ENCODE data around the gene CIAO2B.
"Not testable (repeated sequence)": the region's sequence is repeated elsewhere in the genome, so short reads cannot be mapped to it uniquely, and the experiment has no call there.

Gene CIAO2B

DNA sequence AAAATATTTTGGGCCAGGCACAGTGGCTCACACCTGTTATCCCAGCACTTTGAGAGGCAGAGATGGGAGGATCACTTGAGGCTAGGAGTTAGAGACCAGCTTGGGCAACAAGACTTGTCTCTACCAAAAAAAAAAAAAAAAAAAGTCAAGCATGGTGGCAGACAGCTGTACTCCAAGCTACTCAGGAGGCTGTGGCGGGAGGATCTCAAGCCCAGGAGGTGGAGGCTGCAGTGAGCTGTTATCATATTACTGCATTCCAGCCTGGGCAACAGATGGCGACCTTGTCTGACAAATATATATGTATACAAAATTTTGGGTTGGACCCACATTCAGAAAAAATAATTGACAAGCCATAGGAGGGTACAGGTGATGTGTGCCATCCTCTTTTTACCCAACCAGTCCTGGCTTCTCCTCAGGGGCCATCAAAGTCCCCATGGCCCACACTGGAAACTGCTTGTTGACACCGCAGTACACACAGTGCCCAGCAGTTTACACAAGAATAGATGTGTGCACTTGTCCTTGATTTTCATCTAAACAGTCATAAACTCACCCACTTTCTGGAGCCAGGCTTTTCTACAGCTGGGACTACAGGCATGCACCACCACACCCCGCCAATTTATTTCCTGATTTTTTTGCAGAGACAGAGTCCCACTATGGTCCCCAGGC, 2.8 kb upstream of the CIAO2B start:
- DNase-seq (ENCODE audit: low read depth) = no peak

- DNase-seq (ENCODE audit: low read depth) = no peak
Measured at GRCh38 chr16:66936462-66936861, 2.3 kb upstream of the CIAO2B start.

- DNase-seq (ENCODE audit: low read depth) = no peak
Measured at GRCh38 chr16:66935314-66936011, 1.3 kb upstream of the CIAO2B start, which contains the start of gene CES2. Gene CES2 (plus strand): TSS chr16:66935516. CDS start chr16:66935636, 120 bp downstream.

DNA sequence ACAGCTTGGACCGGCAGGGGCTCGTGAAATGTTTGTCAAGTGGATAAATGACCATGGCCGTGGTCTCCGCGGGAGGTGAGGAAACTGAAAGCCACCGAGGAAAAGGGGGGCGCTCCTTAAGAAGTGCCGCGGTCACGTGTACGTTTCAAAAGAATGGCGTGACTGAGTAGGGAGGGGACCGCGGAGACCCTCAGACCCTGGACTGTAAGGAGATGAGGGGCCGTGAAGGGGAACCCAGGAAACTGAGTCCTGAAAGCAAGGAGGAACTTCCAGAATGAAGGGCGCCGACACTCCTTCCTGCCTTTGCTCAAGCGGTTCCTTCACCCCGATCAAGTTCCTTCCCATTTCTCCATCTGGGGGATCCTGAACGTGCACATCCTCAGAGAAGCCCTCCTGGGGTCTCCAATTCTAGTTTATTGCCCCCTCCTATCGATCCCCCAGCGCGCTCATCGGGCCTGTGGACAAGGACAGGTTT, 674 bp upstream of the CIAO2B start:
- DNase-seq (ENCODE audit: low read depth) = not testable (repeated sequence)

GRCh38 chr16:66933776-66934137, 445 bp downstream of the CIAO2B start:
- DNase-seq (ENCODE audit: low read depth) = no peak

GRCh38 chr16:66932076-66932475, 2.1 kb downstream of the CIAO2B start:
- DNase-seq (ENCODE audit: low read depth) = no peak

DNA sequence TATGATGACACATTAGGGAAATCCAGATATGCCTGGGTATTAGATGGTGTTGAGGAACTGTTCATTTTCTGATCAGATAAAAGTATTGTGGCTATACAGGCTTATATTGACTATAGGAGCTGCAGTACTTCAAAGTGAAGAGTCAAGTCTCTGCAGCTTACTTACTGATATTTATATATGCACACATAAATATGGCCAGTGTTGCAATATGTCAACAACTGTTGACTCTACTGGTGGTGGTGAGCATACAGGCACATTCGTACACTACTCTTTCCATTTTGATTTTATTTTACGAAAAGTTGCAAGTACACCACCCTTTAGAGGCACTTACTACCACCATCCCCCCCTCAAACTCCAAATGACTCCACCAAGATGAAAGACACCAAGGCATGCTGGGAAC, 2.5 kb downstream of the CIAO2B start:
- DNase-seq (ENCODE audit: low read depth) = no peak

GRCh38 chr16:66930189-66930588, 4.0 kb downstream of the CIAO2B start:
- DNase-seq (ENCODE audit: low read depth) = no peak

GRCh38 chr16:66928702-66929388, 5.4 kb downstream of the CIAO2B start:
- DNase-seq (ENCODE audit: low read depth) = no peak

DNA sequence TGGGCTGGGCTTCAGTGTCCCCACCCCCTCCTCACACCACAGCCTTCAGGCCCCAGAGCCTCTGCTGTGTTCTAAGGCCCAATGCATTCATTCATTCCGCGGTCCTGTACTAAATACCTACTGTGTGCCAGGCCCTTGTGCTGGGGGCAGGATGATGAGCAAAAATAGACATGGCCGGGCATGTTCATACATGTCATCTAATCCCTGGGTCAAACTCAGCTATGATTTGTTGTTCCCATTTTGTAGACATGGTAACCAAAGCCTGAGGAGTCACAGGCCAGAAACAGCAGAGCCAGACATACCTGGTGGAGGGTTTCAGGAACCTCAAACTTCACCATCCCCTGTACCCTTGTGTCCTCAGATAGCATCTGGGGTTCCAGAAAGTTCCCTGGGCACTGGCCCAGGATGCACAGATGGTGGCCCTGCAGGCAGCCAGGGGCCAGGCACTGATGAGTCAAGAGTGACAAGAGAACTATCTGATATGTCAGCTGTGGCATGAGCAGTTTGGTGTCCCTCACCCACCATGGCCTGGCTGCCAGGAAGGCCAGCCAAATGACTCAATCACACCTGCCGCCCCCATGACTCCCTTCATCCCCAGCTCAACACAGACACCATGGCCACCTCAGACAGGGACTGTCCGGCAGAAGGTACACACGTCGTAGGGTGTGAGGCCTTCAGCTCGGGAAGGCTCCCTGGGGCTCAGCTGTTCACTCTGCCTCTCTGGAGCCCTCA, 6.1 kb downstream of the CIAO2B start:
- no peak for DNase-seq (ENCODE audit: low read depth)

GRCh38 chr16:66926961-66927436, 7.2 kb downstream of the CIAO2B start:
- peak; percentile 35 for DNase-seq (ENCODE audit: low read depth)

DNA sequence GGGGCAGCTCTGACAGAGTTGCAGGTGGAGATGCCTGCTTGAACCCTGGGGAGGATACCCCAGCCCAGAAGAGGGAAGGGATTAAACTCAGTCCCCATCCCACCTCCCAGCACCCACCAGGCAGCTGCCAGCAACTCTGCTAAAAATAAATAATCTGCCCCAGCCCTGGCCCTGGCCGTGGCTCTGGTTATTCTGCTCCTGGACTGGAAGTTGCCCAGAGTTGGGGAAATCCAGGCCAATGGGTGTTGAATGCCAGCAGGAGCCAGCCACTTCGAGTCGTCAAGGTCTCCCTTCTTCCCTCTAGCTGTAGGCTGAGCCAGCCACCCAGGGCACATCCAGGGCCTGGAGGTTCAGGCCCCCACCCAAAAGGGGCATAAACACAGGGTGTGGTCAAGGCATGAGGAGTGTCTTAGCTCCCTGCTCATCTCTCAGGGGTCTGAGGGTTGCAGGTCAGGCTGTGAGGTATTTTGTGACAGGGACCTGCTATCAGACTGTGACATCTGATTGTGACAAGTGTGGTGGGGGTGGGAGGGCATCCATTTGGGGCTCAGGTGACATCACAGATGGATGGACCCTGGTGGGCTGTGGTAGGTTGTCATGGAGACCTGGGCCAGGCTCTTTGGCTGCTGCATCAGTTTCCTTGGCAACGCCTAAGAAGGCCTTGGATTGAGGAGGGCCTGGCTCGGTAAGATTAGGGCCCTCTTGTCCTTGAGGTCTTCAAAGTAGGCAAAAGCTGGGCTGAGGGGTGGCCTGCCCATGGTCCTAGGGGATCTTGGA, 7.8 kb downstream of the CIAO2B start:
- DNase-seq (ENCODE audit: low read depth) = no peak

GRCh38 chr16:66925322-66925840, 8.8 kb downstream of the CIAO2B start, which contains the start of gene RRAD:
Gene RRAD (minus strand): TSS chr16:66925535. CDS start chr16:66925179, 356 bp downstream.
- no peak for DNase-seq (ENCODE audit: low read depth)

- DNase-seq (ENCODE audit: low read depth) = no peak
Measured at GRCh38 chr16:66924527-66925321, 9.5 kb downstream of the CIAO2B start.

DNA sequence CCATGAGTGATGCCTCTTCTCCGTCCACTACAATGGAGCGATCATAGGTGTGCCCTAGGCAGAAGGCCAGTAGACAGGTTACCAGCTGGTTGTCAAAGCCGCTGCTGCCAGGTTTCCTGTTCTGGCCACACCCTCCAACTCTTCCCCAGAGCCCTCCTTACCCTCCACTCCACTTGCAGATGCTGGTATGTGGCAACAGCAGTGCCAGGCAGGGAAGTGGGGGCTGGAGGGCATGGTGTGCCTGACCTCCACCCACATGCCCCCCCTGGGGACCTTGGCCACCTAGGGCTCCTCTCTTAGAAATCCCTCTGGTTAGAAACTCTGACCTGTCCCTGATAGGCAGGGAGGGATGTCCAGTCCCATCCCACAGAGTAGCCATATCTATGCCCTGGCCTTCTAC, 10.3 kb downstream of the CIAO2B start:
- DNase-seq (ENCODE audit: low read depth) = no peak

DNA sequence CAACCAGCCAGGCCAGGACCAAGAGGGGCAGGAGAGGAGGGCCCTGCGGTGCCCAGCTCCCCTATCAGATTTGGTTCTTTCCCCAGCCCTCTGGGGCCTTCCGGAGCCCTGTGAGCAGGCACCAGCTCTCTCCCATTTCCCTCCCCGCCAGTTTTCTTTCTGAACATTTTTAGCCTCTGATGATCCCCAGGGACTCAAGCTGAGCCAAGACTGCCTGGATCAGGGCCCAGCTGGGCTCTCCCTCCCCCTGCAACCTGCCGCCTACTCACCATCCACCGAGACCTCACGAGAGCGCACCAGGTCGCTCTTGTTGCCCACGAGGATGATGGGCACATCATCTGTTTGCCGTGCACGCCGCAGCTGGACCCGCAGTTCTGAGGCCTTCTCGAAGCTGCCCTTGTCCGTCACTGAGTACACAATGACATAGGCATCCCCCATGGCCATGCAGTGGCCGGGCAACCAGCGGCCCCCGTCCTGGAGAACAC, 10.9 kb downstream of the CIAO2B start:
- no peak for DNase-seq (ENCODE audit: low read depth)

- no peak for DNase-seq (ENCODE audit: low read depth)
Measured at GRCh38 chr16:66921729-66922450, 12.3 kb downstream of the CIAO2B start.

DNA sequence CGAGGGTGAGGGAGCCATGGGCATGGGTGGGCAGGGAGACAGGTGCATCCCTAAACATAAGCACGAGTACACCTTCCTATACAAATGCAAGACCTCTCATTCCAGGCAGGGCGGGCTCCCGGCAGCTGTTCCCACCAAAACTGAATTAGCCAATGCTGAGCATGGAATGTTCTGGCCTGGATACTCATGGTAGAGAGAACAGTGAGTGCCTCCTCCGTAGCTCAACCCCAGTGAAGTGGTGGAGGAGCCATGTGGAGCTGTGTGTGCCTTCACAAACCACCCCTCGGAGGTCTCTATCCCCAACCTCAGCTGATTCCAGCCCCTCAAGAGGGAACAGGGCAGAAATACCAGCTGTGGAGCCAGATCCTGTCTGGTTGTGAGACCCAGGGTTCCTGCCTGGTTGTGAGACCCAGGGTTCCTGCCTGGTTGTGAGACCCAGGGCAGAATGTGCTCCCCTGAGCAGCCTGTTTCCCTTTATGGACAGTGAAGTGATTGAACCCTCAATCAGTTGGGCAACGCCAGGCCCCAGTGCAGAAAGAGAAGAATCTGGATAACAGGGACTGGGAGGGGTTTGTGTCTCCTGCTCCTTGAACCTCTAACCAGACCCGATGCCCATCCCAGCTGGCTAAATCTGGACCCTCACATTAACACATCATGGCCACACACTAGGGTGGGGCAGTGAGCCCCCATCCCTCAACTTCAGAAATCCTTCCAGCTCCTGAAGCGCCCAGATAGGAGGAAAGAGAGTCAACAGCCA, 13.1 kb downstream of the CIAO2B start:
- no peak for DNase-seq (ENCODE audit: low read depth)

GRCh38 chr16:66920299-66920590, 14.0 kb downstream of the CIAO2B start:
- DNase-seq (ENCODE audit: low read depth) = no peak
